GM18505 (cell line): ENCODE results near the gene CEMIP.

Experiments used
- ATAC-seq: cut with Tn5 transposase; IDR thresholded peaks from one replicate; pipeline ENCODE4 v1.9.1; 2021; ENCODE audit not compliant: unreplicated experiment
- POLR2A ChIP-seq: IDR thresholded peaks from 4 replicates; pipeline ENCODE4 v1.6.1; 2011; ENCODE audit warnings: borderline replicate concordance; ENCODE audit not compliant: insufficient read depth, insufficient read length; ENCODE audit errors: extremely low read depth

Gene CEMIP

DNA sequence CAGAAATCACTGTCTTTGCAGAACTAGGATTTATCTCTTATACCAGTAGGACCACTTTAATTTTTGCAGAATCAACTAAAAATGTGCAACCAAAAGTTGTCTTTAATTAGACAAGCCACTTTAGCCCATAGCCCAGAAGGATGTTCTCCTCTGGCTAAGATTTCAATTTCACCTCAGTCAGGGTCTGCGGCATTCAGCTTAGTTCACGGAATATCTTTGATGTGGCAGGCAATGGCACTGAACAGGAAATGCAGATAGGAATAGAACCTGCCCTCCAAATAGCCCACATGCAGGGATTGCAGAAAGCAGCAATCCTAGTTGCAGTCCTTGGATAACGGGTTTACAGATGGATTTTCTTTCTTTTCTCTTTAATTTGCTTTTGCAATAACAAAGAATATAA is 109.7 kb downstream of the CEMIP start:
- ATAC-seq, result no peak
- TF ChIP-seq POLR2A, result no peak

DNA sequence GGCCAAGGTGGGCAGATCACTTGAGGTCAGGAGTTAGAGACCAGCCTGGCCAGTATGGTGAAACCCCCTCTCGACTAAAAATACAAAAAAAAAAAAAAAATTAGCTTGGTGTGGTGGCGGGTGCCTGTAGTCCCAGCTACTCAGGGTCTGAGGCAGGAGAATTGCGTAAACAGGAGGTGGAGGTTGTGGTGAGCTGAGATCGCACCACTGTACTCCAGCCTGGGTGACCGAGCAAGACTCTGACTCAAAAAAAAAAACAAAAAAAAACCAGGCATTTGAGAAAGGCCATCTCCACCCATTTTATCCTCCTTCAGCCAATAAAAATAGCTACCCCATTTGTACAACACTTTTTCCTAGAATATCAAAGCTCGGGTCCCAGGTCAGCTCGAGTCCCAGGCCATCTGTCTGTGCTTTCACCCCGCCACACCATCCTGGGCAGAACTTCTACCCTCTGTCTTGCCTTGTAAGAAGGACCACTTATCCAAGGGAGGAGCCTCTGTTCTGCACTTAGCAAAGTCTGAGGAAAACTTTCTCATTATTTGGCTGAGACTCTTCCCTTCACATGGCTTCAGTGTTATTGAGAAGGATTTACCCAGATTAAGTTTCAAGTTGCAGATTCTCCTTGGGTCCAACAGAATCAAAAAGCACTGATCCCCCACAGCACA is 111.3 kb downstream of the CEMIP start:
- ATAC-seq, result no peak
- TF ChIP-seq POLR2A, result no peak

DNA sequence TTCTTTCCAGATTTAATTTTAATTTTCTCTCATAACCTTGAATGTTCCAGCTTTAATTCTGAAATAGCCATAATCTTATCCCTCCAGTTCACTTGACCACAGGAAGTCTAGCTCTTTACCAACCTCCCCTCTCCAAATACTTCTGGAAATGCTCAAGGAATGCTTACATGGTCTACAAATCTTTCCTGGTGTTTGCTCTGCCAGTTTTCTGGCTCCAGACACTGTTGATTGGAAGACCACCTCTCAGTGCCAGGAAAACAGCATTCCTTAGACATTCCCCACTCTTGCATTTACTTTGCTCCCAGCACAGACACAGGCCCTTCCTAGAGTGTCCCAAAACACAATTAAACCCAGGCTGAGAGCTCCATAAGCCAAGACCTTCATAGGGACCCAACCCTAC is 111.8 kb downstream of the CEMIP start:
- TF ChIP-seq POLR2A, result no peak
- no peak for ATAC-seq

DNA sequence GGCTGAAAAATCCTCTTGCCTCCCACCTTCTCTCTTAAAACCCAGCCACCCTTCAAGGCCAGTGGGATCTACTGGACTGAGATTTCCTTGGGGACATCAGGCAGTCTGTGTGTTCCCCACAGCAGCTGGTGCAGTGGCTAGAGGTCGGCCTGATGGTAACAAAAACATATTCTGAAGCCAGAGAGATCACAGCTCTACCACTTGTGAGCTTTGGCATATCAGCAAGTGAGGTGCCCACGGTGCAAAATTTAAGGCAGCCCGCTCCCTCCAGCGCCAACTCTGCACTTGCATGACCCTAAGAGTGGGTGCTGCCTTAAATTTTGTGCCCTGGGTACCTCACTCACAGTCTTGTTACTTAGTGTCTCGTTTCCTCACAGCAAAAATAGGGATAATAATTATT is 113.2 kb downstream of the CEMIP start:
- ATAC-seq, result no peak
- no peak for TF ChIP-seq POLR2A

DNA sequence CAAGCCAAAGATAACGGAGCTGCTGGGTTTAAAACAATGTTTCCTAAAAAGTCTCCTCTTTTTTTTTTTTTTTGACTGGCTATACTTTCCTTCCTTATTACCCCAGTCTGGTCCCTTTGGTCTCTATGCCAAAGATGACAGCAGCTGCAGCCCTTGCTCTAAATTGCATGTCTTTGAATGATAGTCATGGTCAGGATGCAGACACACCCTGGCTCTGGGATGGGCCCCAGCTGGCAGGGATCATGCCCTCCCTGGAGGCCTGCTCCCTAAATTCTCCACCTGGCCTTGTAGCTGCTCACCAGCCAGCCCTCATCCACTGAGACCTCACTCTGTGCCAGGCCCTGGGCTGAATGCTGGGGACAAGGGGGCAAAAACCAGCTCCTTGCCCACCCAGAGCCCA is 114.6 kb downstream of the CEMIP start:
- no peak for ATAC-seq
- no peak for TF ChIP-seq POLR2A

DNA sequence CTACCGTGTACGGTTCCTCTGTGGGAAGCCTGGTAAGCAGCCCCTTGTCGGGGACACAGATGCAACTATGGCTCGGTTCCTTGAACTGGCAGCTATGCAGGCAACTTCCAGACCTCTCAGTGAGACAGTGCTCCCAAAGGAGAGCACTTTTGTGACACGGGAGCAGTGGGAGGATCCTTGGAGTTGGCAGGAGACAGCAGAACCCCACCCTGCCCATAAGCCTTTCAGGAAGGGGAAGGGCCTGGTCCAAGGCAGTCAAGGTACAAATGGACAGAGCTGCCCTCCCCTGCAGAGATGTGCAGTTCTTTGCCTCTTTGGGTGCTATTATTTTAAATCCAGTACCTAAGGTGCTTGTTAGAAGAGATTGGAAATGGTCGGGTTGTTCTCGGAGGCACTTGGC is 115.9 kb downstream of the CEMIP start:
- no peak for TF ChIP-seq POLR2A
- ATAC-seq, result no peak

DNA sequence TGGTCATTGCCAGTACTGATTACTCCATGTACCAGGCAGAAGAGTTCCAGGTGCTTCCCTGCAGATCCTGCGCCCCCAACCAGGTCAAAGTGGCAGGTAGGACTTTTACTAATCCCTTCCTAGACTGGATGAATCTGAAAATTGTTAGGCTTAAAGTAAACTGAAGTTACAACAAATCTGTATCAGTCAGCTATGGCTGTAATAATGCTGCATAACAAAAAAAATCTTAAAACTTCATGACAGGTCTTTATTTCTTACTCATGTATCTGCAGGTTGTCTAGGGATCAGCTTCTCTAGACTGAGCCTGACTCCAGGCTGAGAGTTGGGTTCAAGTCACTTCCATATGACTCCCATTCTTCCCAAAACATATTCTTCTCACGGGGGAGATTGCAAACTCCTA is 116.8 kb downstream of the CEMIP start:
- TF ChIP-seq POLR2A, result no peak
- no peak for ATAC-seq

DNA sequence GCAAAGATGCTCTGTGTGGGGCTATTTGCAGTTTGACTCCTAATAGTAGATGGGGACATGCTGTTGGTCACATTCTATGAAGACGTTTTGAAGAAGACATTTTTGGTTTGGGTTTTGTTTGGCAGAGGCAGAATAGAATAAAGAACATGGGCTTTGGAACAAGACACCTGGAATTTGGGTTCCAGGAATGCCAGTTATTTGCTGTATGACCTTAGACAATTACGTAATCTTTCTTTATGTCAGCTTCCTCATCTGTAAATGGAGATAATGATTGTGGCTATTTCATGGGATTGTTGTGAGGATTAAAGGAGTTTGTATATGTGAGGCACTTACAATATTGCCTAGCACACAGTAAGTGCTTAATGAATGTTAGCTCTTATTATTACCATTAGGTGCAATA is 118.9 kb downstream of the CEMIP start:
- TF ChIP-seq POLR2A, result no peak
- no peak for ATAC-seq

DNA sequence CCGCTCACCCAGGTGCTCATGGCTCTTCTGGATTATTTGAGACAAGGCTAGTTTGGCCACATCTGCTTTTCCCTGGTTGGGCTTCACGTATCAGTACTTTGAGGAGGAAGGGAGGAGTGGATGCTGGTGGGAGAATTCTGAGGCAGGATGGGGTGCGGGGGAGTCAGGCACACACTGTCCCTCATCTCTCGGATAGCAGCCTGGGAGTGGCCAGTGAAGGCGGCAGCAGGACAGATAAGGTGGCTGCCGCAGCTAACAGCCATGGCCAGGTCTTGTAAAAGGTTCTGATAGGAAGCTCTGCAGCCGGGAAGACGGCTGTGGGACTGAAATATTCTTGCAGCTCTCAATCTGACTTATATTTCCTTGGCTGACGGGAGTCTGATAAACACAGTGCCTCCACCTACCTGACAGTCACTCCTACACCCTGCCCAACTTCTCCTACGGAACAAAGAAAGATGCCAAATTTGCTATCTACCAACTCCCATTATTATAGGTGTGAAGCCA is 123.2 kb downstream of the CEMIP start:
- TF ChIP-seq POLR2A, result no peak
- ATAC-seq, result no peak

DNA sequence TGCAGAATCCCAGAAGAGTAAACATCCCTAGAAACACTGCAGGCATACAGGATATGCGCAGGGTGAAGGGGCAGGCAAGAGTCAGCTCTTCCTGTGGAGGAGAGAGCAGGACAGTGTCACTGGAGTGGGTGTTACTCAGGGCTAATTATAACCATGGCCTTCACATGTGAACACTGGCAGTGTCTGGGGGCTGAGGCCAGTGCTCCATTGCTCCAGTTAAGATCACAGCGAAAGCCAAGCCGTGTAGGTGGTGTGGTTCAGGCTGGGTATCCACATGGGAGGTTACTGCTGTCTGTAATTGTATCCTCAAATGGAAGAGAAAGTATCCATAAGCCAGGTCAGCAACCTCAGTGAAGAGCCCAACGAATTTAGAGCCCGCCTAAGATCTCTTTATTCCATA is 125.8 kb downstream of the CEMIP start:
- no peak for TF ChIP-seq POLR2A
- no peak for ATAC-seq

DNA sequence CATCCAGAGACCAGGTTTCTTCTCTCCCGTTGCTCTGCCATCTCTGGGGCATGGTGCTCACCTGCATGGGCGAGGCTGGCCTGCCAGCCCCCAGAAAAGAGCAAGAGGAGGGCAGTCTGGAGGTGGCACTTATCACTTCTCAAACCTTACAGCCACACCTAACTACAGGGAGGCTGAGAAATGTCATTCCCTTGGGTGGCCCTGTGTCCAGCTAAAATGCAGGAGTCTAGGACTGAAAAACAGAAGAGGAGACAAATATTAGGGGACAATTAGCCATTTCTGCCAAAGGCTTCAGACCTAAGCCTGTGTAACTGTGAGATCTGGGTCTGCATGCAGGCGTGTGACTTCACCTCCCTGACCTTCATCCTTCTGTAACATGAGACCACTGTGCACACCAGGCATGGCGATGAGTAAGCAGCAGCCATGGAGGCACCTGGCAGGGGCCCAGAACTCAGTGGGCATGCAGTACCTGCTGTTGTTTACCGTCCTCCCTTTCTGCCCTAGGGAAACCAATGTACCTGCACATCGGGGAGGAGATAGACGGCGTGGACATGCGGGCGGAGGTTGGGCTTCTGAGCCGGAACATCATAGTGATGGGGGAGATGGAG is 127.1 kb downstream of the CEMIP start:
- no peak for TF ChIP-seq POLR2A
- no peak for ATAC-seq

DNA sequence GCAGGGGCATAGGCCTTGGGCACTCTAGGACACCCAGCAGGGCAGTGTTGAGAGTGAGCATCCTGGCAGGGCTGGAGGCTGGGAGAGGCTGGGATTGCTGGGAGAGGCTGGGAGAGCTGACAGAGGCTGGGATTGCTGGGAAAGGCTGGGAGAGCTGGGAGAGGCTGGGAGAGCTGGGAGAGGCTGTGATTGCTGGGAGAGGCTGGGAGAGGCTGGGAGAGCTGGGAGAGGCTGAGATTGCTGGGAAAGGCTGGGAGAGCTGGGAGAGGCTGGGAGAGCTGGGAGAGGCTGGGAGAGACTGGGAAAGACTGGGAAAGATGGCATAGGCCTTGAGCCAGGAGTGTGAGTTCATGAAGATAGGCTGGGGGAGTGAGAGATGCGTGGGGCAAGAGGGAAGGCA is 132.7 kb downstream of the CEMIP start:
- no peak for TF ChIP-seq POLR2A

DNA sequence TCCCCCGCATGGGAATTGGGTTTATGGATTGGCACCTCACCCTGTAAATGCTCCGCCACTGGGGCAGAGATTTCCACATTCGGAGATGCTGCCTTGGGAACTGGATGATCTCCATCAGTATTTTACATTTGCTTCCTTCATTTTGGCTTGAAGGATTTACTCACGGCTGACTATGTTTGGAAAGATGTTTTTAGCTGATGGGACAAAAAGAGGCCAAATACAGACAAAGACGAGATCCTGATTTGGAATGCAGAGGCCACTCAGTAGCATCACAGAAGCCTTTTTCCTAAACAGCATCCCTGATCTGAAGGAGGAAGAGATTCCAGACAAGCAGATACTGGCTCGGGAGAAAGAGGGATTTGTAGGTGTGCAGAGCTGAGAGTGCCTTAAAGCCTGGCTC is 133.5 kb downstream of the CEMIP start:
- TF ChIP-seq POLR2A, result no peak
- ATAC-seq, result no peak

More for the DNA sequence above, 132.7 kb downstream of the CEMIP start:
- no peak for ATAC-seq

DNA sequence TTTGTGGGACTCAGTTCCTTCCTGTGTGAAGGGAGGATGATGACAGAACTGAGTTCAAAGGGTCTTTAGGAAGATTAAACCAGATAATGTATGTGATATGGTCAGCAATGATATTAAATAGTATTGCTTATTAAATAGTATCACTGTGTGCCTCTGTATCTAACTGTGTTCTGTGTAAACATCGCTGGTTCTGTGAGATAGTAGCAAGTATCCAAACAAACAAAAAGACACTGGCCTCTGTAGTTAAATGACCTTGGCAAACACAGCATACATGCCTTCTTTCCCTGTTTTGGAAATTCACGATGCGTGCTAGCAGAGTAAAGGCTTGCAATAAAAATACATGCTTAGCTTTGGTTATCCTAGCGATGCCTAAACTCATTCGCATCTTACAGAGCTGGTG is 134.4 kb downstream of the CEMIP start:
- TF ChIP-seq POLR2A, result no peak
- ATAC-seq, result no peak
